ENCODE results near the gene PCCA. TPM values are rescaled to one million over a fixed set of nuclear protein-coding genes. Genes with fewer than 3 reads are reported as not detected.

The PCCA gene
- total RNA-seq, 1 experiment from 2014 or later = 52.8 TPM

DNA sequence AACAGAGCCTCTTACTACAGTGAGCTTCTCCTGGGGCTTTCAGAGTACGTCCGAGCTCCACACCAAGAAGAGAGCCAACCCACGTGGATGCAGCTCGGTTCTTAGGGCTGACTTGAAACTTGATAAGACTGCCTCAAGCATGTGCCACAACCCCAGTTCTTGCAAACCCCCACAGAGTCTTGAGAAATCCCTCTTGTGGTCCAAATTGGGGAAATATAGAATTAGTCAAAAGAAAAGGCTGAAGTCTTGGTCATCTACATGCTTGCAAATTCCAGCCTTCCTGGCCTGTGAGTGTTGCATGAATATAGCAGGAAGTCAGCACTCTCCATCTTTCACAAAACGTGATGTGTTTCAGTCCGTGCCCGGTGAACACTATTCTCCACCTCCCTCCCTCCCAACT is 404.5 kb downstream of the PCCA start:
- ATAC-seq = no peak
- no peak overlapping the region for H3K4me3 Mint-ChIP-seq
- no peak for TF ChIP-seq FOXP1 (CRISPR knock-in tag; IDR thresholded peaks at IDR 0.05; ENCODE audit: borderline replicate concordance)
- TF ChIP-seq, protein P1, sequence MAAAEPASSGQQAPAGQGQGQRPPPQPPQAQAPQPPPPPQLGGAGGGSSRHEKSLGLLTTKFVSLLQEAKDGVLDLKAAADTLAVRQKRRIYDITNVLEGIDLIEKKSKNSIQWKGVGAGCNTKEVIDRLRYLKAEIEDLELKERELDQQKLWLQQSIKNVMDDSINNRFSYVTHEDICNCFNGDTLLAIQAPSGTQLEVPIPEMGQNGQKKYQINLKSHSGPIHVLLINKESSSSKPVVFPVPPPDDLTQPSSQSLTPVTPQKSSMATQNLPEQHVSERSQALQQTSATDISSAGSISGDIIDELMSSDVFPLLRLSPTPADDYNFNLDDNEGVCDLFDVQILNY (CRISPR knock-in tag; IDR thresholded peaks at IDR 0.05) = no peak
- no peak for TF ChIP-seq ZNF423 (CRISPR knock-in tag; IDR thresholded peaks at IDR 0.05)
- 0 out of 2 replicates have a peak, but pooled peaks cover 8% of the 10 kb centered on the region for H3K9me3 Mint-ChIP-seq
- H3K27me3 Mint-ChIP-seq (ENCODE audit: low read depth) = no peaks in the 10 kb centered on the region
- ChIA-PET POLR2A (no interaction called here), CTCF (interaction anchor here (0.9 kb wide), 1 partner anchor 9 kb away, joined by 3 read pairs; no protein-coding TSS in a partner anchor)
- H3K4me1 Mint-ChIP-seq = peaks cover 40% of the 10 kb centered on the region
- no peak for DNase-seq (ENCODE audit: low spot score)
- no peak overlapping the region for H3K27ac Mint-ChIP-seq
- H3K36me3 Mint-ChIP-seq = peaks cover 13% of the 10 kb centered on the region; the same call in 1 of the 2 replicates

- ATAC-seq = no peak
- POLR2A ChIA-PET = no interaction called here
- no peak for DNase-seq (ENCODE audit: low spot score)
- Mint-ChIP-seq H3K27me3 (ENCODE audit: low read depth) (no peaks in the 10 kb centered on the region), H3K36me3 (peaks cover 11% of the 10 kb centered on the region; the same call in 1 of the 2 replicates), H3K4me3 (no peak overlapping the region), H3K9me3 (0 out of 2 replicates have a peak, but pooled peaks cover 8% of the 10 kb centered on the region), H3K4me1 (peaks cover 46% of the 10 kb centered on the region), H3K27ac (no peak overlapping the region)
- CTCF ChIA-PET = no interaction called here
- TF ChIP-seq, protein P2, sequence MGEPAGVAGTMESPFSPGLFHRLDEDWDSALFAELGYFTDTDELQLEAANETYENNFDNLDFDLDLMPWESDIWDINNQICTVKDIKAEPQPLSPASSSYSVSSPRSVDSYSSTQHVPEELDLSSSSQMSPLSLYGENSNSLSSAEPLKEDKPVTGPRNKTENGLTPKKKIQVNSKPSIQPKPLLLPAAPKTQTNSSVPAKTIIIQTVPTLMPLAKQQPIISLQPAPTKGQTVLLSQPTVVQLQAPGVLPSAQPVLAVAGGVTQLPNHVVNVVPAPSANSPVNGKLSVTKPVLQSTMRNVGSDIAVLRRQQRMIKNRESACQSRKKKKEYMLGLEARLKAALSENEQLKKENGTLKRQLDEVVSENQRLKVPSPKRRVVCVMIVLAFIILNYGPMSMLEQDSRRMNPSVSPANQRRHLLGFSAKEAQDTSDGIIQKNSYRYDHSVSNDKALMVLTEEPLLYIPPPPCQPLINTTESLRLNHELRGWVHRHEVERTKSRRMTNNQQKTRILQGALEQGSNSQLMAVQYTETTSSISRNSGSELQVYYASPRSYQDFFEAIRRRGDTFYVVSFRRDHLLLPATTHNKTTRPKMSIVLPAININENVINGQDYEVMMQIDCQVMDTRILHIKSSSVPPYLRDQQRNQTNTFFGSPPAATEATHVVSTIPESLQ (CRISPR knock-in tag; IDR thresholded peaks at IDR 0.05) = no peak
- TF ChIP-seq ZNF671 (CRISPR knock-in tag; IDR thresholded peaks at IDR 0.05) (no peak), TEAD4 (CRISPR knock-in tag; IDR thresholded peaks at IDR 0.05) (no peak), NR1H2 (CRISPR knock-in tag; IDR thresholded peaks at IDR 0.05) (no peak), FOXJ3 (CRISPR knock-in tag; IDR thresholded peaks at IDR 0.05; ENCODE audit: borderline replicate concordance) (no peak), FOXK1 (CRISPR knock-in tag; IDR thresholded peaks at IDR 0.05) (no peak), GABPB1 (CRISPR knock-in tag; IDR thresholded peaks at IDR 0.05) (no peak), E2F1 (CRISPR knock-in tag; IDR thresholded peaks at IDR 0.05) (no peak), EMX1 (CRISPR knock-in tag; IDR thresholded peaks at IDR 0.05) (no peak), SOX15 (CRISPR knock-in tag; IDR thresholded peaks at IDR 0.05) (no peak), FOXP1 (CRISPR knock-in tag; IDR thresholded peaks at IDR 0.05; ENCODE audit: borderline replicate concordance) (no peak), E2F4 (CRISPR knock-in tag; IDR thresholded peaks at IDR 0.05; ENCODE audit: borderline replicate concordance, low read depth) (no peak), ESRRA (CRISPR knock-in tag; IDR thresholded peaks at IDR 0.05; ENCODE audit: borderline replicate concordance) (no peak)
- TF ChIP-seq, protein P3, sequence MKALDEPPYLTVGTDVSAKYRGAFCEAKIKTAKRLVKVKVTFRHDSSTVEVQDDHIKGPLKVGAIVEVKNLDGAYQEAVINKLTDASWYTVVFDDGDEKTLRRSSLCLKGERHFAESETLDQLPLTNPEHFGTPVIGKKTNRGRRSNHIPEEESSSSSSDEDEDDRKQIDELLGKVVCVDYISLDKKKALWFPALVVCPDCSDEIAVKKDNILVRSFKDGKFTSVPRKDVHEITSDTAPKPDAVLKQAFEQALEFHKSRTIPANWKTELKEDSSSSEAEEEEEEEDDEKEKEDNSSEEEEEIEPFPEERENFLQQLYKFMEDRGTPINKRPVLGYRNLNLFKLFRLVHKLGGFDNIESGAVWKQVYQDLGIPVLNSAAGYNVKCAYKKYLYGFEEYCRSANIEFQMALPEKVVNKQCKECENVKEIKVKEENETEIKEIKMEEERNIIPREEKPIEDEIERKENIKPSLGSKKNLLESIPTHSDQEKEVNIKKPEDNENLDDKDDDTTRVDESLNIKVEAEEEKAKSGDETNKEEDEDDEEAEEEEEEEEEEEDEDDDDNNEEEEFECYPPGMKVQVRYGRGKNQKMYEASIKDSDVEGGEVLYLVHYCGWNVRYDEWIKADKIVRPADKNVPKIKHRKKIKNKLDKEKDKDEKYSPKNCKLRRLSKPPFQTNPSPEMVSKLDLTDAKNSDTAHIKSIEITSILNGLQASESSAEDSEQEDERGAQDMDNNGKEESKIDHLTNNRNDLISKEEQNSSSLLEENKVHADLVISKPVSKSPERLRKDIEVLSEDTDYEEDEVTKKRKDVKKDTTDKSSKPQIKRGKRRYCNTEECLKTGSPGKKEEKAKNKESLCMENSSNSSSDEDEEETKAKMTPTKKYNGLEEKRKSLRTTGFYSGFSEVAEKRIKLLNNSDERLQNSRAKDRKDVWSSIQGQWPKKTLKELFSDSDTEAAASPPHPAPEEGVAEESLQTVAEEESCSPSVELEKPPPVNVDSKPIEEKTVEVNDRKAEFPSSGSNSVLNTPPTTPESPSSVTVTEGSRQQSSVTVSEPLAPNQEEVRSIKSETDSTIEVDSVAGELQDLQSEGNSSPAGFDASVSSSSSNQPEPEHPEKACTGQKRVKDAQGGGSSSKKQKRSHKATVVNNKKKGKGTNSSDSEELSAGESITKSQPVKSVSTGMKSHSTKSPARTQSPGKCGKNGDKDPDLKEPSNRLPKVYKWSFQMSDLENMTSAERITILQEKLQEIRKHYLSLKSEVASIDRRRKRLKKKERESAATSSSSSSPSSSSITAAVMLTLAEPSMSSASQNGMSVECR (CRISPR knock-in tag; IDR thresholded peaks at IDR 0.05; ENCODE audit: borderline replicate concordance) = no peak
- TF ChIP-seq, protein P4, sequence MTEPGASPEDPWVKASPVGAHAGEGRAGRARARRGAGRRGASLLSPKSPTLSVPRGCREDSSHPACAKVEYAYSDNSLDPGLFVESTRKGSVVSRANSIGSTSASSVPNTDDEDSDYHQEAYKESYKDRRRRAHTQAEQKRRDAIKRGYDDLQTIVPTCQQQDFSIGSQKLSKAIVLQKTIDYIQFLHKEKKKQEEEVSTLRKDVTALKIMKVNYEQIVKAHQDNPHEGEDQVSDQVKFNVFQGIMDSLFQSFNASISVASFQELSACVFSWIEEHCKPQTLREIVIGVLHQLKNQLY (CRISPR knock-in tag; IDR thresholded peaks at IDR 0.05) = no peak
- TF ChIP-seq, protein P5, sequence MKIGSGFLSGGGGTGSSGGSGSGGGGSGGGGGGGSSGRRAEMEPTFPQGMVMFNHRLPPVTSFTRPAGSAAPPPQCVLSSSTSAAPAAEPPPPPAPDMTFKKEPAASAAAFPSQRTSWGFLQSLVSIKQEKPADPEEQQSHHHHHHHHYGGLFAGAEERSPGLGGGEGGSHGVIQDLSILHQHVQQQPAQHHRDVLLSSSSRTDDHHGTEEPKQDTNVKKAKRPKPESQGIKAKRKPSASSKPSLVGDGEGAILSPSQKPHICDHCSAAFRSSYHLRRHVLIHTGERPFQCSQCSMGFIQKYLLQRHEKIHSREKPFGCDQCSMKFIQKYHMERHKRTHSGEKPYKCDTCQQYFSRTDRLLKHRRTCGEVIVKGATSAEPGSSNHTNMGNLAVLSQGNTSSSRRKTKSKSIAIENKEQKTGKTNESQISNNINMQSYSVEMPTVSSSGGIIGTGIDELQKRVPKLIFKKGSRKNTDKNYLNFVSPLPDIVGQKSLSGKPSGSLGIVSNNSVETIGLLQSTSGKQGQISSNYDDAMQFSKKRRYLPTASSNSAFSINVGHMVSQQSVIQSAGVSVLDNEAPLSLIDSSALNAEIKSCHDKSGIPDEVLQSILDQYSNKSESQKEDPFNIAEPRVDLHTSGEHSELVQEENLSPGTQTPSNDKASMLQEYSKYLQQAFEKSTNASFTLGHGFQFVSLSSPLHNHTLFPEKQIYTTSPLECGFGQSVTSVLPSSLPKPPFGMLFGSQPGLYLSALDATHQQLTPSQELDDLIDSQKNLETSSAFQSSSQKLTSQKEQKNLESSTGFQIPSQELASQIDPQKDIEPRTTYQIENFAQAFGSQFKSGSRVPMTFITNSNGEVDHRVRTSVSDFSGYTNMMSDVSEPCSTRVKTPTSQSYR (CRISPR knock-in tag; IDR thresholded peaks at IDR 0.05) = no peak
- TF ChIP-seq, protein P6, sequence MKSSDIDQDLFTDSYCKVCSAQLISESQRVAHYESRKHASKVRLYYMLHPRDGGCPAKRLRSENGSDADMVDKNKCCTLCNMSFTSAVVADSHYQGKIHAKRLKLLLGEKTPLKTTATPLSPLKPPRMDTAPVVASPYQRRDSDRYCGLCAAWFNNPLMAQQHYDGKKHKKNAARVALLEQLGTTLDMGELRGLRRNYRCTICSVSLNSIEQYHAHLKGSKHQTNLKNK (CRISPR knock-in tag; IDR thresholded peaks at IDR 0.05) = no peak
Observed at GRCh38 chr13:100495455-100495854, 406.6 kb downstream of the PCCA start.
